HepG2 (cell line): ENCODE measurements around the gene DNAJB12. TPM values are rescaled to one million over a fixed set of nuclear protein-coding genes. Genes with fewer than 3 reads are reported as not detected.

Experiments
- ATF7 ChIP-seq, 2 experiments: fragments of 450-650 bp in 1 of 2; sonication (generic) in 1 of 2; formaldehyde crosslinking in 1 of 2; IDR thresholded peaks; 2 replicates each; pipeline versions ENCODE4 v1.4.0 to v1.6.1; 2016 to 2020; ENCODE audit warnings: antibody characterized with exemption in 1 of 2, mild to moderate bottlenecking in 1 of 2, missing genetic modification reagents in 1 of 2
- BATF2 ChIP-seq: sonication (generic); formaldehyde crosslinking; IDR thresholded peaks from 2 replicates; pipeline ENCODE4 v1.8.0; 2022; ENCODE audit warnings: mild to moderate bottlenecking, missing genetic modification reagents, moderate library complexity
- HNF4G ChIP-seq, 2 experiments: sonication (generic) in 1 of 2; formaldehyde crosslinking in 1 of 2; IDR thresholded peaks; 2 replicates each; pipeline versions ENCODE4 v1.4.0 to v1.6.1; 2011 to 2020; ENCODE audit warnings: borderline replicate concordance in 2 of 2, low read depth in 2 of 2, mild to moderate bottlenecking in 2 of 2, low read length in 1 of 2, missing genetic modification reagents in 1 of 2, moderate library complexity in 1 of 2
- KLF16 ChIP-seq, 2 experiments: sonication (generic) in 1 of 2; formaldehyde crosslinking in 1 of 2; IDR thresholded peaks; 2 replicates each; pipeline versions ENCODE4 v1.6.1 to v1.8.0; 2016 to 2023; ENCODE audit warnings: missing genetic modification reagents in 2 of 2, missing compliant biosample characterization in 1 of 2
- MIER2 ChIP-seq: IDR thresholded peaks from 2 replicates; pipeline ENCODE4 v1.6.1; 2016; ENCODE audit warnings: missing biosample characterization, missing genetic modification reagents
- NR2F2 ChIP-seq: IDR thresholded peaks from 2 replicates; pipeline ENCODE4 v1.6.1; 2012; ENCODE audit warnings: low read depth, inconsistent platforms, borderline replicate concordance
- PHF8 ChIP-seq: sonication (generic); formaldehyde crosslinking; IDR thresholded peaks from 2 replicates; pipeline ENCODE4 v1.5.0; 2020; ENCODE audit warnings: missing genetic modification reagents
- POGZ ChIP-seq: sonication (generic); formaldehyde crosslinking; IDR thresholded peaks from 2 replicates; pipeline ENCODE4 v1.4.0; 2020; ENCODE audit warnings: mild to moderate bottlenecking, missing genetic modification reagents
- POLR2A ChIP-seq, 2 experiments: IDR thresholded peaks; 2 replicates each; pipeline ENCODE4 v1.6.1; 2011; ENCODE audit warnings: low read depth in 2 of 2, low read length in 2 of 2, mild to moderate bottlenecking in 1 of 2, moderate library complexity in 1 of 2; ENCODE audit not compliant: insufficient read depth in 1 of 2
- SMAD9 ChIP-seq: sonication (generic); formaldehyde crosslinking; IDR thresholded peaks from 2 replicates; pipeline ENCODE4 v1.5.1; 2020; ENCODE audit warnings: mild to moderate bottlenecking, missing genetic modification reagents
- SP140L ChIP-seq: sonication (generic); formaldehyde crosslinking; IDR thresholded peaks from 2 replicates; pipeline ENCODE4 v1.4.0; 2020; ENCODE audit warnings: missing genetic modification reagents, borderline replicate concordance
- TIGD3 ChIP-seq: sonication (generic); formaldehyde crosslinking; IDR thresholded peaks from 2 replicates; pipeline ENCODE4 v1.5.1; 2020; ENCODE audit warnings: mild to moderate bottlenecking, missing genetic modification reagents, borderline replicate concordance
- ZEB1 ChIP-seq: IDR thresholded peaks from 2 replicates; pipeline ENCODE4 v1.6.1; 2012; ENCODE audit warnings: mild to moderate bottlenecking, low read depth, inconsistent platforms; ENCODE audit not compliant: insufficient replicate concordance
- ZFP90 ChIP-seq: sonication (generic); formaldehyde crosslinking; IDR thresholded peaks from 2 replicates; pipeline ENCODE4 v1.8.0; 2022; ENCODE audit warnings: missing genetic modification reagents, mild to moderate bottlenecking, inconsistent platforms, borderline replicate concordance
- ZMYM4 ChIP-seq: sonication (generic); formaldehyde crosslinking; IDR thresholded peaks from 2 replicates; pipeline ENCODE4 v1.8.1; 2023; ENCODE audit warnings: mild to moderate bottlenecking, missing genetic modification reagents
- ZNF350 ChIP-seq: sonication (generic); formaldehyde crosslinking; IDR thresholded peaks from 2 replicates; pipeline ENCODE4 v1.4.0; 2020; ENCODE audit warnings: mild to moderate bottlenecking, low read depth, missing genetic modification reagents, borderline replicate concordance
- ZNF563 ChIP-seq: sonication (generic); formaldehyde crosslinking; IDR thresholded peaks from 2 replicates; pipeline ENCODE4 v1.8.0; 2022; ENCODE audit warnings: mild to moderate bottlenecking, moderate library complexity, missing genetic modification reagents
- ZNF609 ChIP-seq: sonication (generic); formaldehyde crosslinking; IDR thresholded peaks from 2 replicates; pipeline ENCODE4 v1.4.0; 2020; ENCODE audit warnings: mild to moderate bottlenecking, missing genetic modification reagents, borderline replicate concordance
- ZNF691 ChIP-seq: sonication (generic); formaldehyde crosslinking; IDR thresholded peaks from 2 replicates; pipeline ENCODE4 v1.4.0; 2020; ENCODE audit warnings: missing genetic modification reagents, low read depth, mild to moderate bottlenecking, borderline replicate concordance
- ZSCAN21 ChIP-seq: sonication (generic); formaldehyde crosslinking; IDR thresholded peaks from 2 replicates; pipeline ENCODE4 v1.8.0; 2022; ENCODE audit warnings: mild to moderate bottlenecking, missing genetic modification reagents, moderate library complexity, borderline replicate concordance
- polyA plus RNA-seq, 8 experiments: library from polyadenylated mRNA; depleted of rRNA in 3 of 8; stranded (reverse) in 7 of 8; unstranded in 1 of 8; fragments of >200 nt; fragmentation: Illumina TruSeq in 4 of 8; extraction: Trizol in 4 of 8; gene quantifications; 2 replicates each; pipeline versions ENCODE4 v1.2.1 to v1.2.3, GENCODE V29; 2011 to 2016; ENCODE audit warnings: low read depth in 4 of 8, missing spikeins in 1 of 8, mixed read lengths in 1 of 8; ENCODE audit not compliant: insufficient read depth in 1 of 8
- total RNA-seq, 5 experiments: library from RNA; depleted of rRNA; stranded (reverse); fragments of >200 nt; fragmentation: Illumina TruSeq; extraction: Trizol; gene quantifications; 2 replicates each; pipeline ENCODE4 v1.2.3, GENCODE V29; 2016; ENCODE audit warnings: low read depth in 1 of 5

DNAJB12 gene
- total and polyA plus RNA-seq, 2 of the 13 experiments (the other 11 are each of a cell fraction or from before 2014, with no cell fraction given), result 10.8 to 18.2 TPM

GRCh38 chr10:72320676-72321247 lies 34.0 kb downstream of the DNAJB12 start (continued):
- TF ChIP-seq TIGD3 (CRISPR knock-in tag) (no peak), ZNF691 (peak; percentile 71; the same call in 1 of the 2 replicates), BATF2 (no peak), SMAD9 (CRISPR knock-in tag) (no peak), NR2F2 (peak; percentile 21; the same call in 1 of the 2 replicates), POGZ (CRISPR knock-in tag) (peak; percentile 27; the same call in 1 of the 2 replicates), ATF7 (IDR thresholded peaks at IDR 0.05) (peak; percentile 59; the same call in 1 of the 2 replicates), ATF7 (CRISPR knock-in tag; IDR thresholded peaks at IDR 0.05) (no peak), PHF8 (CRISPR knock-in tag) (peak; percentile 51; the same call in 1 of the 2 replicates), ZFP90 (0 out of 2 replicates have a peak, but pooled peaks have one; percentile 34), ZMYM4 (CRISPR knock-in tag) (0 out of 2 replicates have a peak, but pooled peaks have one; percentile 30), SP140L (CRISPR knock-in tag) (no peak), ZNF563 (0 out of 2 replicates have a peak, but pooled peaks have one; percentile 44), HNF4G (IDR thresholded peaks at IDR 0.05; ENCODE audit: borderline replicate concordance, low read depth, low read length) (no peak), HNF4G (CRISPR knock-in tag; IDR thresholded peaks at IDR 0.05; ENCODE audit: borderline replicate concordance, low read depth) (no peak), KLF16 (CRISPR knock-in tag; IDR thresholded peaks at IDR 0.05) (0 out of 4 replicates have a peak, but pooled peaks of 1 of the 2 experiments have one; percentile 17), ZEB1 (peak; percentile 24), ZSCAN21 (0 out of 2 replicates have a peak, but pooled peaks have one; percentile 25), POLR2A (IDR thresholded peaks at IDR 0.05; ENCODE audit: insufficient read depth in 1 of 2, low read depth in 2 of 2, low read length in 2 of 2) (0 out of 4 replicates have a peak, but pooled peaks of 1 of the 2 experiments have one; percentile 70), MIER2 (CRISPR knock-in tag) (no peak), ZNF609 (CRISPR knock-in tag) (0 out of 2 replicates have a peak, but pooled peaks have one; percentile 39), ZNF350 (CRISPR knock-in tag) (peak; percentile 64; the same call in 1 of the 2 replicates)
